BJ (cell line): ENCODE measurements around the gene GPX4. TPM values are rescaled to one million over a fixed set of nuclear protein-coding genes. Genes with fewer than 3 reads are reported as not detected.

ENCODE experiments used
- CTCF ChIA-PET: fragments of 350-600 bp; formaldehyde crosslinking; extraction: SDS; loops from one replicate; lab custom pipeline; 2021; ENCODE audit warnings: antibody characterized with exemption, inconsistent platforms; lab: Yijun Ruan, JAX
- POLR2A ChIA-PET: fragments of 300-600 bp; sonication (Branson Sonifier 250); formaldehyde crosslinking; extraction: SDS; loops from one replicate; lab custom pipeline; 2021; ENCODE audit warnings: antibody characterized with exemption; lab: Charles Lee
- DNase-seq: peaks from one replicate; pipeline ENCODE4 v3.0.0-alpha.2; 2011; ENCODE audit warnings: low read depth
- H3K27me3 ChIP-seq: 2 replicates; pipeline ENCODE4 v1.6.0; 2011; ENCODE audit warnings: low read length; ENCODE audit not compliant: control insufficient read depth, insufficient read depth
- H3K36me3 ChIP-seq: 2 replicates; pipeline ENCODE4 v1.5.1; 2011; ENCODE audit warnings: low read length; ENCODE audit not compliant: control insufficient read depth, insufficient read depth
- H3K4me3 ChIP-seq: 2 replicates; pipeline ENCODE4 v1.5.1; 2011; ENCODE audit warnings: low read depth, mild to moderate bottlenecking, control low read depth, low read length
- polyA plus RNA-seq: library from polyadenylated mRNA; depleted of rRNA; stranded (reverse); fragments of >200 nt; gene quantifications from 2 replicates; pipeline ENCODE4 v1.2.3, GENCODE V29; 2011
- TF ChIP-seq, protein P1 (sequence below): IDR thresholded peaks from 2 replicates; pipeline ENCODE4 v1.5.1; 2011; ENCODE audit warnings: low read depth, mild to moderate bottlenecking, control low read depth, inconsistent platforms, low read length, moderate library complexity; ENCODE audit not compliant: insufficient read depth

Gene GPX4
- polyA plus RNA-seq, 1 experiment = 626 TPM

DNA sequence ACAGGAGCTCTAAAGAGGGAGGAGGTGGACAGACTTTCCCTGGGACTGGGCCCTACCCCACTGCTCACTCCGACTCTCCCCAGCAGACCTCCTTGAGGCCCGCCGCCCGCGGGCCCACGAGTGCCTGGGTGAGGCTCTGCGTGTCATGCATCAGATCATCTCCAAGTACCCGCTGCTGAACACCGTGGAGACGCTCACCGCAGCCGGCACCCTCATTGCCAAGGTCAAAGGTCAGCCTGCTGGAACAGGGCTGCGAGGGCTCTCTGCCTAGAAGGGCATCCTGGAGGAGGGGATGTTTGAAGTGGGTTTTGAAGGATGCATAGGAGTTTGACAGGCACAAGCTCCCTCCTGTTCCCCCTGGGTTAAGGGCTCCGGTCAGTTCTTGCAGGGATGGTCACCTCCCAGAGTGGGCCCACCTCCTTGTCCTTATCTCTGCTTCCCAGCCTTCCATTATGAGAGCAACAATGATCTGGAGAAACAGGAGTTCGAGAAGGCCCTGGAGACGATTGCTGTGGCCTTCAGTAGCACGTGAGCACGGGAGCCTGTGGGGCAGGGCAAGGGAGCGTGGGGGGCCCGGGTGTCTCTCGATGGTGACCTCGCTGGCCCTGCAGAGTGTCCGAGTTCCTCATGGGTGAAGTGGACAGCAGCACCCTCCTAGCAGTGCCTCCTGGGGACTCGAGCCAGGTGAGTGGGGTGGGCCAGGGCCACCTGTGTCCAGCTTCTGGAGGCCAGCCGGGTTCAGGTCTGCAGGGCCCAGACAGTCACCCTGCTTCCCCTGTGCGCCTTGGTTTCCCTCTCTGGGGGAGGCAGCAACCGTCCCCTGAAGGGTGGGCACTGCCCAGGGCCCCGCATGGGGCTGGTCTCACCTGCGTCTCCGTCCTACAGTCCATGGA, 30.5 kb upstream of the GPX4 start:
- DNase-seq = no peak
- TF ChIP-seq, protein P1, sequence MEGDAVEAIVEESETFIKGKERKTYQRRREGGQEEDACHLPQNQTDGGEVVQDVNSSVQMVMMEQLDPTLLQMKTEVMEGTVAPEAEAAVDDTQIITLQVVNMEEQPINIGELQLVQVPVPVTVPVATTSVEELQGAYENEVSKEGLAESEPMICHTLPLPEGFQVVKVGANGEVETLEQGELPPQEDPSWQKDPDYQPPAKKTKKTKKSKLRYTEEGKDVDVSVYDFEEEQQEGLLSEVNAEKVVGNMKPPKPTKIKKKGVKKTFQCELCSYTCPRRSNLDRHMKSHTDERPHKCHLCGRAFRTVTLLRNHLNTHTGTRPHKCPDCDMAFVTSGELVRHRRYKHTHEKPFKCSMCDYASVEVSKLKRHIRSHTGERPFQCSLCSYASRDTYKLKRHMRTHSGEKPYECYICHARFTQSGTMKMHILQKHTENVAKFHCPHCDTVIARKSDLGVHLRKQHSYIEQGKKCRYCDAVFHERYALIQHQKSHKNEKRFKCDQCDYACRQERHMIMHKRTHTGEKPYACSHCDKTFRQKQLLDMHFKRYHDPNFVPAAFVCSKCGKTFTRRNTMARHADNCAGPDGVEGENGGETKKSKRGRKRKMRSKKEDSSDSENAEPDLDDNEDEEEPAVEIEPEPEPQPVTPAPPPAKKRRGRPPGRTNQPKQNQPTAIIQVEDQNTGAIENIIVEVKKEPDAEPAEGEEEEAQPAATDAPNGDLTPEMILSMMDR = no peak
- peaks cover 6% of the 10 kb centered on the region for H3K27me3 ChIP-seq
- H3K36me3 ChIP-seq = no peaks in the 10 kb centered on the region; the same call in 1 of the 2 replicates
- ChIA-PET POLR2A (no interaction called here), CTCF (no interaction called here)
- no peak overlapping the region for H3K4me3 ChIP-seq

DNA sequence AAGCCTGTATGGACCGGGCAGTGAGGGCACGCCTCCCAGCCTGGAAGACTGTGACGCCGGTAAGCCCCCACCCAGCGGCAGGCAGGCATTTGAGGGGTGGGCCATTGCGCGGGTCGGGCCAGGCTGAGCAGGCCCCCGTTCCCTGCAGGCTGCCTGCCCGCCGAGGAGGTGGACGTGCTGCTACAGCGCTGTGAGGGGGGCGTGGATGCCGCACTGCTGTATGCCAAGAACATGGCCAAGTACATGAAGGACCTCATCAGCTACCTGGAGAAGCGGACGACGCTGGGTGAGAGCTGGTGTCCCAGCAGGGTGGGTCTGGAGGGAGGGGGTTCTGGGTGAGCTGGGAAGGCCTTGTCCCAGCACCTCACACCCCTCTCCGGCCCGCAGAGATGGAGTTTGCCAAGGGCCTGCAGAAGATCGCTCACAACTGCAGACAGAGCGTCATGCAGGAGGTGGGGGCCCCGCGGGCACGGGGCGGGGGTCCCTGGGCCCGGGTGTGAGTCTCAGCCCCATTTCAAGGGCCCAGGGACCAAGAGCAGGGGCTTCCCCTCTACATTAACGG, 29.8 kb upstream of the GPX4 start:
- Histone ChIP-seq H3K27me3 (peaks cover 6% of the 10 kb centered on the region), H3K36me3 (no peaks in the 10 kb centered on the region; the same call in 1 of the 2 replicates), H3K4me3 (no peak overlapping the region)
- POLR2A ChIA-PET = no interaction called here
- CTCF ChIA-PET = interaction anchor here (2.2 kb wide), 1 partner anchor 9 kb away, joined by 10 read pairs; no protein-coding TSS in a partner anchor
- TF ChIP-seq, protein P1 = no peak
- no peak for DNase-seq

DNA sequence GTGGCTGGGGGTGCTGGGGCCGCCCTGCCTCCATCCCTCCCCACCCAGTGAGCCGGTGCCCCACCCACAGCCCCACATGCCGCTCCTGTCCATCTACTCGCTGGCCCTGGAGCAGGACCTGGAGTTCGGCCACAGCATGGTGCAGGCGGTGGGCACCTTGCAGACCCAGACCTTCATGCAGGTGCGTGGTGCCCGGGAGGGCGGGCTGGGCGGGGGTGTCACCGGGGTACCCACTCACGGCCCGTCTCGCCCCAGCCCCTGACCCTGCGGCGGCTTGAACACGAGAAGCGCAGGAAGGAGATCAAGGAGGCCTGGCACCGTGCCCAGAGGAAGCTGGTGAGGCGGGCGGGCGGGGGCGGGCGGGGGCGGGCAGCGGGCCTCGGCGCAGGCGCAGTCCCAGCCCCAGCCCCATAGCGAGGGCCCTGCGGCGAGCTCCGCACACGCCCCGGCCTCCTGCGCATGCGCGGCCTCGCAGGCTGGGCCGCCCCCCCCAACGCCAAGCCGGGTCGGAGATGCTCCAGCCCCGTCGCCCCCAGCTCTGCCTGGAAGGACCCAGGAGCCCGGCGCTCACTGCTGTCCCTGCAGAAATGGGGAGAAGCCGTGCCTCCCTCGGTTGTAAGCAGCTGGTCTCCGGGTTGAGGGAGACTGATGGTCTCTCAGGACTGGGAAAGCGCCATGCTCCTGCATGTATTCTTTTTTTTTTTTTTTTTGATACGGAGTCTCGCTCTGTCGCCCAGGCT, 29.1 kb upstream of the GPX4 start:
- DNase-seq = no peak
- CTCF ChIA-PET = interaction anchor here (2.2 kb wide), 1 partner anchor 10 kb away, joined by 10 read pairs; no protein-coding TSS in a partner anchor
- TF ChIP-seq, protein P1 = no peak
- Histone ChIP-seq H3K36me3 (no peaks in the 10 kb centered on the region), H3K4me3 (no peak overlapping the region), H3K27me3 (peaks cover 6% of the 10 kb centered on the region)
- POLR2A ChIA-PET = no interaction called here

DNA sequence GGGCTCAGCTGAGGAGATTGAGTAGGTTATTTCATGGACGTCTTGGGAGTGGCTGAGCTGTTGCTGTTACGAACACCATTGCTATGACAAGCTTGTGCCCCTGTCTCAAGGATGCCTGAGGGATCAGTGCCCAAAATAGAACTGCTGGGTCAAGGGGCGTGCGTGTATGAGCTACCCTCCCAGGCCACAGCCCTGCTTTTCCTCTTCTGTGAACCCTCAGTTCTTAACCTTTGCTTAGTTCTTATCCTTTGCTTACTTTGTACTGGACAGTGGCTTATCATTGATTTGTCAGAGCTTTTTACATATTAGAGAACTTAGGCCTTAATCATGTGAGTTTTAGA, 27.8 kb upstream of the GPX4 start:
- H3K27me3 ChIP-seq = peaks cover under 1% of the 10 kb centered on the region
- TF ChIP-seq, protein P1 = no peak
- CTCF ChIA-PET = interaction anchor here (1.7 to 2.2 kb wide), 2 partner anchors 9 to 11 kb away, joined by 6 to 10 read pairs; partner anchors contain the start of gene ARHGAP45
- H3K36me3 ChIP-seq = no peaks in the 10 kb centered on the region
- POLR2A ChIA-PET = no interaction called here
- DNase-seq = no peak
- no peak overlapping the region for H3K4me3 ChIP-seq
